ENCODE results near the gene CERS2.

The CERS2 gene

GRCh38 chr1:150917387-150917786 lies 57.2 kb downstream of the CERS2 start:
- no peaks in the 10 kb centered on the region for H3K36me3 ChIP-seq (ENCODE audit: control insufficient read depth, insufficient read depth, low read length)
- no peaks in the 10 kb centered on the region for H3K27me3 ChIP-seq (replicated peaks; ENCODE audit: control insufficient read depth, insufficient read depth, low read length)
- DNase-seq (ENCODE audit: extremely low read depth, insufficient read length) = no peak
- H3K4me3 ChIP-seq (replicated peaks; ENCODE audit: low read depth, low read length) = no peak overlapping the region
- TF ChIP-seq CTCF (IDR thresholded peaks at IDR 0.05; ENCODE audit: insufficient read depth, low read length, poor library complexity, severe bottlenecking) = no peak

Measured in GM06990 (cell line).